ENCODE results near the gene PCDHGA9. TPM values are rescaled to one million over a fixed set of nuclear protein-coding genes. Genes with fewer than 3 reads are reported as not detected.
"Not testable (repeated sequence)": the region's sequence is repeated elsewhere in the genome, so short reads cannot be mapped to it uniquely, and the experiment has no call there.

The PCDHGA9 gene
- total and polyA plus RNA-seq, 3 experiments from 2014 or later, result 0.09 TPM; not detected in 2

DNA sequence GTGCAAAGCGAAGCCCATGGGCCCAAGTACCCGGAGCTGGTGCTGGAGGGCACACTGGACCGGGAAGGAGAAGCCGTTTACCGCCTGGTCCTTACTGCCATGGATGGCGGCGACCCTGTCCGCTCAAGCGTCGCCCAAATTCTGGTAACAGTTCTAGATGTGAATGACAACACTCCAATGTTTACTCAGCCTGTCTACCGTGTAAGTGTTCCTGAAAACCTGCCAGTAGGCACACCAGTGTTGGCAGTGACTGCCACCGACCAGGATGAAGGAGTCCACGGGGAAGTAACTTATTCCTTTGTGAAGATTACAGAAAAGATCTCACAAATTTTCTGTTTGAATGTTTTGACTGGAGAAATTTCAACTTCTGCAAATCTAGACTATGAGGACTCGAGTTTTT lies 28.0 kb upstream of the PCDHGA9 start:
- Mint-ChIP-seq H3K27ac (no peak overlapping the region), H3K27me3 (peaks cover 47 to 69% of the 10 kb centered on the region in 2 donors), H3K4me3 (no peak overlapping the region), H3K9me3 (peaks cover 23 to 80% (median 52%) of the 10 kb centered on the region in 5 donors), H3K36me3 (peaks cover 2 to 12% (median 3%) of the 10 kb centered on the region in 3 donors), H3K4me1 (peaks cover 5 to 9% (median 7%) of the 10 kb centered on the region in 3 donors)
- H3K27ac ChIP-seq (ENCODE audit: low read depth, low read length), result no peak overlapping the region
- no peaks in the 10 kb centered on the region for H3K4me1 ChIP-seq (ENCODE audit: insufficient read depth, low read length)
- no peak for DNase-seq
- H3K27me3 ChIP-seq (ENCODE audit: insufficient read depth, low read length, poor library complexity, severe bottlenecking), result peaks cover 20% of the 10 kb centered on the region
- H3K9me3 ChIP-seq (ENCODE audit: low read length), result peaks cover 6% of the 10 kb centered on the region
- H3K4me3 ChIP-seq (ENCODE audit: low read length), result no peak overlapping the region
- no peaks in the 10 kb centered on the region for H3K36me3 ChIP-seq (ENCODE audit: insufficient read depth, low read length)
- ChIA-PET CTCF (interaction anchor here (1.3 kb wide), 1 partner anchor 19 kb away, joined by 4 read pairs; the partner anchor contains the start of gene PCDHGA4), POLR2A (no interaction called here)

DNA sequence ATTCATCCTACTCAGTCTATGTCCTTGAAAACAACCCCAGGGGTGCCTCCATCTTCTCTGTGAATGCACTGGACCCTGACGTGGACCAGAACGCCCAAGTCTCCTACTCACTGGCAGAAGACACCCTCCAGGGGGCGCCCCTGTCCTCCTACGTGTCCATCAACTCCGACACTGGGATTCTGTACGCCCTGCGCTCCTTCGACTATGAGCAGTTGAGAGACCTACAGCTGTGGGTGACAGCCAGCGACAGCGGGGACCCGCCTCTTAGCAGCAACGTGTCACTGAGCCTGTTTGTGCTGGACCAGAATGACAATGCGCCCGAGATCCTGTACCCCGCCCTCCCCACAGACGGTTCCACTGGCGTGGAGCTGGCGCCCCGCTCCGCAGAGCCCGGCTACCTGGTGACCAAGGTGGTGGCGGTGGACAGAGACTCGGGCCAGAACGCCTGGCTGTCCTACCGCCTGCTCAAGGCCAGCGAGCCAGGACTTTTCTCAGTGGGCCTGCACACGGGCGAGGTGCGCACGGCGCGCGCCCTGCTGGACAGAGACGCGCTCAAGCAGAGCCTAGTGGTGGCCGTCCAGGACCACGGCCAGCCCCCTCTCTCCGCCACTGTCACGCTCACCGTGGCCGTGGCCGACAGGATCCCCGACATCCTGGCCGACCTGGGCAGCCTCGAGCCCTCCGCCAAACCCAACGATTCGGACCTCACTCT lies 27.0 kb upstream of the PCDHGA9 start:
- DNase-seq; H3K27ac ChIP-seq (ENCODE audit: low read depth, low read length); H3K4me3 Mint-ChIP-seq; H3K36me3 ChIP-seq (ENCODE audit: insufficient read depth, low read length); H3K9me3 ChIP-seq (ENCODE audit: low read length); H3K27ac Mint-ChIP-seq; POLR2A ChIA-PET; H3K36me3 Mint-ChIP-seq; H3K4me1 Mint-ChIP-seq; H3K4me3 ChIP-seq (ENCODE audit: low read length); H3K4me1 ChIP-seq (ENCODE audit: insufficient read depth, low read length): not testable (repeated sequence)
- Mint-ChIP-seq H3K27me3 (peaks cover 49 to 67% of the 10 kb centered on the region in 2 donors), H3K9me3 (peaks cover 27 to 79% (median 45%) of the 10 kb centered on the region in 5 donors)
- CTCF ChIA-PET, result interaction anchor here (1.3 kb wide), 1 partner anchor 20 kb away, joined by 4 read pairs; the partner anchor contains the start of gene PCDHGA4
- peaks cover 20% of the 10 kb centered on the region for H3K27me3 ChIP-seq (ENCODE audit: insufficient read depth, low read length, poor library complexity, severe bottlenecking)

GRCh38 chr5:141382469-141383294 lies 19.9 kb upstream of the PCDHGA9 start, which contains the start of gene PCDHGA7:
PCDHGA7 (plus strand) TSS chr5:141382742; CDS start chr5:141382900, 158 bp downstream.
- ChIA-PET POLR2A (no interaction called here), CTCF (no interaction called here)
- H3K27ac Mint-ChIP-seq, result peak within 1 kb of the TSS in 1 of 8 donors; percentile 28
- Histone ChIP-seq H3K4me1 (ENCODE audit: insufficient read depth, low read length) (no peaks in the 10 kb centered on the region), H3K27ac (ENCODE audit: low read depth, low read length) (no peak within 1 kb of the TSS), H3K4me3 (ENCODE audit: low read length) (peak within 1 kb of the TSS; percentile 29), H3K27me3 (ENCODE audit: insufficient read depth, low read length, poor library complexity, severe bottlenecking) (peaks cover 11% of the 10 kb centered on the region), H3K36me3 (ENCODE audit: insufficient read depth, low read length) (no peaks in the 10 kb centered on the region), H3K9me3 (ENCODE audit: low read length) (no peaks in the 10 kb centered on the region)
- DNase-seq, result no peak
- peaks cover 2 to 3% (median 3%) of the 10 kb centered on the region in 3 donors for H3K36me3 Mint-ChIP-seq
- H3K9me3 Mint-ChIP-seq, result peaks cover 22 to 80% (median 55%) of the 10 kb centered on the region in 5 donors
- no peaks in the 10 kb centered on the region for H3K4me1 Mint-ChIP-seq
- peaks cover 57 to 71% of the 10 kb centered on the region in 2 donors for H3K27me3 Mint-ChIP-seq
- H3K4me3 Mint-ChIP-seq, result peak within 1 kb of the TSS in 5 of 7 donors; percentile 17 to 67 (median 53)

DNA sequence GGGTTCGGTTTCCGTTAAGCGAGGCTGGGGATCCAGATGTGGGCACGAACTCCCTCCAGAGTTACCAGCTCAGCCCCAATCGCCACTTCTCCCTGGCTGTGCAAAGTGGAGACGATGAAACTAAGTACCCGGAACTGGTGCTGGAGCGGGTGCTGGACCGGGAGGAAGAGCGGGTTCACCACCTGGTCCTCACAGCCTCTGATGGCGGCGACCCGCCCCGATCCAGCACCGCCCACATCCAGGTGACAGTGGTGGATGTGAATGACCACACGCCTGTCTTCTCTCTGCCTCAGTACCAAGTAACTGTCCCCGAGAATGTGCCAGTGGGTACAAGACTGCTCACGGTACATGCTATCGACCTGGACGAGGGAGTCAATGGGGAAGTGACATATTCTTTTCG lies 19.2 kb upstream of the PCDHGA9 start:
- Mint-ChIP-seq H3K4me3 (no peak overlapping the region), H3K36me3 (peaks cover 2 to 3% (median 3%) of the 10 kb centered on the region in 3 donors), H3K27me3 (peaks cover 60 to 73% of the 10 kb centered on the region in 2 donors), H3K27ac (no peak overlapping the region), H3K4me1 (no peaks in the 10 kb centered on the region), H3K9me3 (peaks cover 24 to 77% (median 56%) of the 10 kb centered on the region in 5 donors)
- no peaks in the 10 kb centered on the region for H3K36me3 ChIP-seq (ENCODE audit: insufficient read depth, low read length)
- no peaks in the 10 kb centered on the region for H3K9me3 ChIP-seq (ENCODE audit: low read length)
- H3K27ac ChIP-seq (ENCODE audit: low read depth, low read length), result no peak overlapping the region
- DNase-seq, result no peak
- peaks cover 11% of the 10 kb centered on the region for H3K27me3 ChIP-seq (ENCODE audit: insufficient read depth, low read length, poor library complexity, severe bottlenecking)
- no peaks in the 10 kb centered on the region for H3K4me1 ChIP-seq (ENCODE audit: insufficient read depth, low read length)
- H3K4me3 ChIP-seq (ENCODE audit: low read length), result no peak overlapping the region
- CTCF ChIA-PET, result no interaction called here
- POLR2A ChIA-PET, result no interaction called here

DNA sequence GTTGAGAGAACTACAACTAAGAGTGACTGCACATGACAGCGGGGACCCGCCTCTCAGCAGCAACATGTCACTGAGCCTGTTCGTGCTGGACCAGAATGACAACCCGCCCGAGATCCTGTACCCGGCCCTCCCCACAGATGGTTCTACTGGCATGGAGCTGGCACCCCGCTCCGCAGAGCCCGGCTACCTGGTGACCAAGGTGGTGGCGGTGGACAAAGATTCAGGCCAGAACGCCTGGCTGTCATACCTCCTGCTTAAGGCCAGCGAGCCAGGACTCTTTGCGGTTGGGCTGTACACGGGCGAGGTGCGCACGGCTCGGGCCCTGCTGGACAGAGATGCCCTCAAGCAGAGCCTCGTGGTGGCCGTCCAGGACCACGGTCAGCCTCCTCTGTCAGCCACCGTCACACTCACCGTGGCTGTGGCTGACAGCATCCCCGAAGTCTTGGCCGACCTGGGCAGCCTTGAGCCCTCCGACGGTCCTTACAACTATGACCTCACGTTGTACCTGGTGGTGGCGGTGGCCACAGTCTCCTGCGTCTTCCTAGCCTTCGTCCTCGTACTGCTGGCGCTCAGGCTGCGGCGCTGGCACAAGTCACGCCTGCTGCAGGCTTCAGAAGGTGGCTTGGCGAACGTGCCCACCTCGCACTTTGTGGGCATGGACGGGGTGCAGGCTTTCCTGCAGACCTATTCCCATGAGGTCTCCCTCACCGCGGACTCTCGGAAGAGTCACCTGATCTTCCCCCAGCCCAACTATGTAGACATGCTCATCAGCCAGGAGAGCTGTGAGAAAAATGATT lies 17.9 kb upstream of the PCDHGA9 start:
- H3K4me1 ChIP-seq (ENCODE audit: insufficient read depth, low read length), result no peaks in the 10 kb centered on the region
- Mint-ChIP-seq H3K4me1 (no peaks in the 10 kb centered on the region), H3K9me3 (peaks cover 27 to 73% (median 60%) of the 10 kb centered on the region in 5 donors), H3K4me3 (no peak overlapping the region), H3K27me3 (peaks cover 66 to 76% of the 10 kb centered on the region in 2 donors), H3K27ac (no peak overlapping the region), H3K36me3 (peaks cover 2 to 8% (median 3%) of the 10 kb centered on the region in 3 donors)
- H3K27me3 ChIP-seq (ENCODE audit: insufficient read depth, low read length, poor library complexity, severe bottlenecking), result peaks cover 11% of the 10 kb centered on the region
- no peaks in the 10 kb centered on the region for H3K9me3 ChIP-seq (ENCODE audit: low read length)
- H3K4me3 ChIP-seq (ENCODE audit: low read length), result no peak overlapping the region
- ChIA-PET CTCF (no interaction called here), POLR2A (no interaction called here)
- DNase-seq, result no peak
- no peak overlapping the region for H3K27ac ChIP-seq (ENCODE audit: low read depth, low read length)
- H3K36me3 ChIP-seq (ENCODE audit: insufficient read depth, low read length), result no peaks in the 10 kb centered on the region

DNA sequence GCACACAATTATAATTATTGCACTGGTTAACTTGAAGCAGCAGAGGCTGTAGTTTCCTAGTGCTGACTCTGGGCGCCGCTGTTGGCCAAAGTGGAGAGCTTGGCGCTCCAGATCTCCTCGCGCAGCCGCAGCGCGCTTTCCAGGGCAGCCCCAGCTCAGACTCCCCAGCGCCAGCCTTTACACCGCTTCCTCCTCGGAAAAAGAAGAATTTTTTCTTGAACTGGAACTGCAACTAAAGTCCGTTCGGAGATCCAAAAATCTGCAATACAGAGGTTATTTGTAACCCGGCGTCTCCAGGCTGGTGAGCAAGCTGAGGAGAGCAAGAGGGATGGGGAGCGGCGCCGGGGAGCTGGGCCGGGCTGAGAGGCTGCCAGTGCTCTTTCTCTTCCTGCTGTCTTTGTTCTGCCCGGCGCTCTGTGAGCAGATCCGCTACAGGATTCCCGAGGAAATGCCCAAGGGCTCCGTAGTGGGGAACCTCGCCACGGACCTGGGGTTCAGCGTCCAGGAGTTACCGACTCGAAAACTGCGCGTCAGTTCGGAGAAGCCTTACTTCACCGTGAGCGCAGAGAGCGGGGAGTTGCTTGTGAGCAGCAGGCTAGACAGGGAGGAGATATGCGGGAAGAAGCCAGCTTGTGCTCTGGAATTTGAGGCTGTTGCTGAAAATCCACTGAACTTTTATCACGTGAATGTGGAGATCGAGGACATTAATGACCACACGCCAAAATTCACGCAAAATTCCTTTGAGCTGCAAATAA lies 14.8 kb upstream of the PCDHGA9 start, which contains the start of gene PCDHGB4:
TSS of gene PCDHGB4 (plus strand) at position 142 of the 755 bp plus-strand sequence. CDS start at position 329, 187 bp downstream.
- POLR2A ChIA-PET; H3K27ac ChIP-seq (ENCODE audit: low read depth, low read length); H3K36me3 ChIP-seq (ENCODE audit: insufficient read depth, low read length); DNase-seq; H3K9me3 ChIP-seq (ENCODE audit: low read length); H3K4me1 ChIP-seq (ENCODE audit: insufficient read depth, low read length); H3K27ac Mint-ChIP-seq; H3K4me1 Mint-ChIP-seq; H3K4me3 ChIP-seq (ENCODE audit: low read length); CTCF ChIA-PET: not testable (repeated sequence)
- H3K9me3 Mint-ChIP-seq, result peaks cover 30 to 76% (median 66%) of the 10 kb centered on the region in 5 donors
- peak within 1 kb of the TSS in 4 of 7 donors; percentile 22 to 74 (median 30) for H3K4me3 Mint-ChIP-seq
- H3K27me3 Mint-ChIP-seq, result peaks cover 67 to 74% of the 10 kb centered on the region in 2 donors
- H3K36me3 Mint-ChIP-seq, result peaks cover 3 to 11% (median 4%) of the 10 kb centered on the region in 3 donors
- peaks cover 10% of the 10 kb centered on the region for H3K27me3 ChIP-seq (ENCODE audit: insufficient read depth, low read length, poor library complexity, severe bottlenecking)

- H3K9me3 Mint-ChIP-seq, result peaks cover 30 to 77% (median 66%) of the 10 kb centered on the region in 5 donors
- Histone ChIP-seq H3K4me1 (ENCODE audit: insufficient read depth, low read length) (no peaks in the 10 kb centered on the region), H3K4me3 (ENCODE audit: low read length) (no peak overlapping the region), H3K27ac (ENCODE audit: low read depth, low read length) (no peak overlapping the region), H3K27me3 (ENCODE audit: insufficient read depth, low read length, poor library complexity, severe bottlenecking) (peaks cover 16% of the 10 kb centered on the region), H3K9me3 (ENCODE audit: low read length) (no peaks in the 10 kb centered on the region), H3K36me3 (ENCODE audit: insufficient read depth, low read length) (no peaks in the 10 kb centered on the region)
- POLR2A ChIA-PET, result no interaction called here
- no peak overlapping the region for H3K27ac Mint-ChIP-seq
- H3K4me3 Mint-ChIP-seq, result peak overlapping the region in 3 of 7 donors; percentile 18 to 52 (median 34)
- H3K4me1 Mint-ChIP-seq, result no peaks in the 10 kb centered on the region
- peaks cover 2 to 14% (median 3%) of the 10 kb centered on the region in 3 donors for H3K36me3 Mint-ChIP-seq
- CTCF ChIA-PET, result no interaction called here
- no peak for DNase-seq
- H3K27me3 Mint-ChIP-seq, result peaks cover 65 to 73% of the 10 kb centered on the region in 2 donors
Observed at GRCh38 chr5:141388661-141389060, 13.9 kb upstream of the PCDHGA9 start.

Data from CD8-positive, alpha-beta memory T cell (primary cell).